DND-41 (cell line): ENCODE results near the gene TSPAN8.

ENCODE experiments used
- ATAC-seq: fragments of 200-7000 bp; cut with Tn5 transposase; 3 replicates; pipeline ENCODE4 v1.9.1; 2021; ENCODE audit warnings: low read depth; ENCODE audit not compliant: insufficient read depth
- DNase-seq: peaks from one replicate; pipeline ENCODE4 v3.0.0-alpha.2; 2020
- H2AFZ ChIP-seq: 2 replicates; pipeline ENCODE4 v1.6.0; 2012; ENCODE audit warnings: low read depth, low read length
- H3K27ac ChIP-seq: 2 replicates; pipeline ENCODE4 v1.5.1; 2012; ENCODE audit warnings: low read length, inconsistent platforms
- H3K27me3 ChIP-seq: fragments of 200-600 bp; sonication (generic); 2 replicates; pipeline ENCODE4 v1.6.0; 2012; ENCODE audit warnings: low read length, mild to moderate bottlenecking, inconsistent platforms; ENCODE audit not compliant: insufficient read depth, poor library complexity
- H3K36me3 ChIP-seq: 2 replicates; pipeline ENCODE4 v1.5.1; 2012; ENCODE audit warnings: low read length, inconsistent platforms; ENCODE audit not compliant: insufficient read depth
- H3K4me1 ChIP-seq: 2 replicates; pipeline ENCODE4 v1.5.1; 2012; ENCODE audit warnings: mild to moderate bottlenecking, low read length; ENCODE audit not compliant: insufficient read depth
- H3K4me2 ChIP-seq: 2 replicates; pipeline ENCODE4 v1.6.0; 2012; ENCODE audit warnings: mild to moderate bottlenecking, moderate library complexity, low read length, inconsistent platforms; ENCODE audit not compliant: insufficient read depth
- H3K4me3 ChIP-seq, 2 experiments: fragments of 200-600 bp in 1 of 2; shearing (Covaris generic) in 1 of 2; 2 replicates each; pipeline ENCODE4 v1.5.1; 2012 to 2016; ENCODE audit warnings: inconsistent platforms in 2 of 2, low read length in 2 of 2, mild to moderate bottlenecking in 2 of 2, low read depth in 1 of 2, moderate library complexity in 1 of 2
- H3K79me2 ChIP-seq: 2 replicates; pipeline ENCODE4 v1.6.0; 2012; ENCODE audit warnings: low read length, inconsistent platforms; ENCODE audit not compliant: insufficient read depth
- H3K9ac ChIP-seq: 2 replicates; pipeline ENCODE4 v1.6.0; 2012; ENCODE audit warnings: low read depth, mild to moderate bottlenecking, inconsistent platforms, low read length, moderate library complexity
- H3K9me3 ChIP-seq: 2 replicates; pipeline ENCODE4 v1.5.1; 2012; ENCODE audit warnings: low read length, moderate library complexity, mild to moderate bottlenecking, inconsistent platforms; ENCODE audit not compliant: insufficient read depth, severe bottlenecking
- H4K20me1 ChIP-seq: 2 replicates; pipeline ENCODE4 v1.6.0; 2012; ENCODE audit warnings: low read length; ENCODE audit not compliant: insufficient read depth
- EZH2 ChIP-seq: IDR thresholded peaks from 3 replicates; pipeline ENCODE4 v1.6.1; 2012; ENCODE audit warnings: borderline replicate concordance, low read depth, mild to moderate bottlenecking, moderate library complexity, low read length, inconsistent platforms; ENCODE audit not compliant: severe bottlenecking
- TF ChIP-seq, protein P1 (sequence below): IDR thresholded peaks from 2 replicates; pipeline ENCODE4 v1.5.1; 2012; ENCODE audit warnings: borderline replicate concordance, low read length, moderate library complexity, mild to moderate bottlenecking; ENCODE audit not compliant: poor library complexity, severe bottlenecking; ENCODE audit errors: extremely low read depth

The TSPAN8 gene

DNA sequence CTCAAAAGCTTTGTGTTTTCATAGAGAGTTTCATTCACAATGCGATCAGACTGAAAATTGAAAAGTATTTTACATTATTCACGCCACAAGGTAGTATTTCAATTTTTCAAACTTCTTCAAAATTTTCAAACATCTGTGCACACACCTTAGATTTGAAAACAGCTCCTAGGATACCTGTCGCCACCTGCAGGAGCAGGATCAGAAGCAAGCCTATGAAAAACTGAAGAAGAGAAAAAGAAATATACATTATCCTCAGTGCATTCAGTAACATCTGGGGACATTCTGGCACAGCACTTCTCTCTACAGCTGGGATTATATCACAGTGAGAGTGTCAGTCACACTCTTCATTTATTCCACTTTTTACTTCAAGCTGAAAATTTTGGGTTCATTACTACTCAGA, 19.8 kb downstream of the TSPAN8 start:
- DNase-seq (no peak), ATAC-seq (no peak)
- Histone ChIP-seq H3K27ac (no peak overlapping the region), H3K9ac (no peak overlapping the region), H3K9me3 (no peaks in the 10 kb centered on the region), H3K4me2 (no peak overlapping the region), H3K4me3 (no peak overlapping the region), H3K79me2 (no peaks in the 10 kb centered on the region), H2AFZ (no peak overlapping the region), H3K4me1 (no peaks in the 10 kb centered on the region), H3K36me3 (no peaks in the 10 kb centered on the region), H3K27me3 (no peaks in the 10 kb centered on the region), H4K20me1 (no peaks in the 10 kb centered on the region)
- no peak for TF ChIP-seq EZH2
- TF ChIP-seq, protein P1, sequence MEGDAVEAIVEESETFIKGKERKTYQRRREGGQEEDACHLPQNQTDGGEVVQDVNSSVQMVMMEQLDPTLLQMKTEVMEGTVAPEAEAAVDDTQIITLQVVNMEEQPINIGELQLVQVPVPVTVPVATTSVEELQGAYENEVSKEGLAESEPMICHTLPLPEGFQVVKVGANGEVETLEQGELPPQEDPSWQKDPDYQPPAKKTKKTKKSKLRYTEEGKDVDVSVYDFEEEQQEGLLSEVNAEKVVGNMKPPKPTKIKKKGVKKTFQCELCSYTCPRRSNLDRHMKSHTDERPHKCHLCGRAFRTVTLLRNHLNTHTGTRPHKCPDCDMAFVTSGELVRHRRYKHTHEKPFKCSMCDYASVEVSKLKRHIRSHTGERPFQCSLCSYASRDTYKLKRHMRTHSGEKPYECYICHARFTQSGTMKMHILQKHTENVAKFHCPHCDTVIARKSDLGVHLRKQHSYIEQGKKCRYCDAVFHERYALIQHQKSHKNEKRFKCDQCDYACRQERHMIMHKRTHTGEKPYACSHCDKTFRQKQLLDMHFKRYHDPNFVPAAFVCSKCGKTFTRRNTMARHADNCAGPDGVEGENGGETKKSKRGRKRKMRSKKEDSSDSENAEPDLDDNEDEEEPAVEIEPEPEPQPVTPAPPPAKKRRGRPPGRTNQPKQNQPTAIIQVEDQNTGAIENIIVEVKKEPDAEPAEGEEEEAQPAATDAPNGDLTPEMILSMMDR, result peak; percentile 4

DNA sequence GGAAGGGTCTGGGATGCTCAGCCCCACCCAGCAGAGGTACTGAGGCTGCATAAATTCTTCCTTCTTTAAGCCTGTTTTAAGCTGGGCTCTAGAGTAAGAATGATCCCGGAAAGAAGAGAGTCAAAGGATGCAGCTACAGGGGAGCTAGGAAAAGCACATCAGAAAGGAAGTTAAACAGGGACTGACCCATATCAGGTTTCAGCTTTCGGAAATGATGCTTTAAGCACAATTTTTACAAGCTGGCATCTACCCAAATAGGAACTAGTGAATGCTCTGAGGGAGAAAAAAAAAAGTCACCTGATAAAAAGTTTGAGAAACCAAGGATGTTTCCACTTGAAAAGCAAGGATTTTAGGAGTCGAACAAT, 22.0 kb downstream of the TSPAN8 start:
- no peaks in the 10 kb centered on the region for H4K20me1 ChIP-seq
- H3K9me3 ChIP-seq, result no peaks in the 10 kb centered on the region
- no peak overlapping the region for H3K27ac ChIP-seq
- DNase-seq (no peak), ATAC-seq (no peak)
- TF ChIP-seq EZH2, result no peak
- TF ChIP-seq, protein P1, result no peak
- no peak overlapping the region for H3K4me3 ChIP-seq
- no peaks in the 10 kb centered on the region for H3K4me1 ChIP-seq
- no peaks in the 10 kb centered on the region for H3K27me3 ChIP-seq
- H3K9ac ChIP-seq, result no peak overlapping the region
- no peaks in the 10 kb centered on the region for H3K36me3 ChIP-seq
- H3K4me2 ChIP-seq, result no peak overlapping the region
- H3K79me2 ChIP-seq, result no peaks in the 10 kb centered on the region
- H2AFZ ChIP-seq, result no peak overlapping the region

DNA sequence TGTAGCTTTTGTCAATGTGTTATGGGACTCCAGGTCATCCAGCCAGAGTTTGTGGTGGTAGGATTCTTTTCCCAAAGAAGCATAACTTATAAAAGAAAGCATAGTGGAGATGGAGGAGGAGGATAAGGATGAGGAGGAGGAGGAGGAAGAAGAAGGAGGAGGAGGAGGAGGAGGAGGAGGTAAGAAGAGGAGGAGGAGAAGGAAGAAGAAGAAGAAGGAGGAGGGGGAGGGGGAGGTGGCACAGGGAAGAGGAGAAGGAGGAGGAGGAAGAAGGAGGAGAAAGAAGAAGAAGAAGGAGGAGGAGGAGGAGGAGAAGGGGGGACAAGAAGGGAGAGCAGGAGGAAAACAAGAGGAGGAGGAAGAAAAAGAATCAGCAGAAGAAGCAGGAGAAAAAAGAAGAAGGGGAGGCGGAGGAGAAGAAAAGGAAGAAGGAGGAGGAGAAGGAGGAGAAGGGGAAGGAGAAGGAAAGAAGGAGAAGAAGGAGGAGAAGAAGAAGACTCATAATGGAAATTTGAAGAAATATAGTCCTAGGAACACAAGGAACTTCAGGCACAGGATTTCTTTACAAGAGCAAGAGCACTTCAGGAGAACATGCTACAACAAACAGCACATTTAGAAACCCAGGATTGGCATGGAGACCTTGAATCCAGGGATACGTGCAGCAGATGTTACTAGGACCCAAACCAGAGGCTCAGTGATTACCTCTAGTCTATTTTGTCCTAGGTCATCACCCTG, 22.6 kb downstream of the TSPAN8 start:
- no peak overlapping the region for H3K9ac ChIP-seq
- no peak for DNase-seq
- H3K27me3 ChIP-seq, result no peaks in the 10 kb centered on the region
- H4K20me1 ChIP-seq, result no peaks in the 10 kb centered on the region
- H3K9me3 ChIP-seq, result no peaks in the 10 kb centered on the region
- TF ChIP-seq EZH2, result no peak
- TF ChIP-seq, protein P1, result no peak
- H3K36me3 ChIP-seq, result no peaks in the 10 kb centered on the region
- no peaks in the 10 kb centered on the region for H3K79me2 ChIP-seq
- no peaks in the 10 kb centered on the region for H3K4me1 ChIP-seq
- no peak for ATAC-seq
- no peak overlapping the region for H3K4me3 ChIP-seq
- H3K27ac ChIP-seq, result no peak overlapping the region
- H3K4me2 ChIP-seq, result no peak overlapping the region
- H2AFZ ChIP-seq, result no peak overlapping the region

DNA sequence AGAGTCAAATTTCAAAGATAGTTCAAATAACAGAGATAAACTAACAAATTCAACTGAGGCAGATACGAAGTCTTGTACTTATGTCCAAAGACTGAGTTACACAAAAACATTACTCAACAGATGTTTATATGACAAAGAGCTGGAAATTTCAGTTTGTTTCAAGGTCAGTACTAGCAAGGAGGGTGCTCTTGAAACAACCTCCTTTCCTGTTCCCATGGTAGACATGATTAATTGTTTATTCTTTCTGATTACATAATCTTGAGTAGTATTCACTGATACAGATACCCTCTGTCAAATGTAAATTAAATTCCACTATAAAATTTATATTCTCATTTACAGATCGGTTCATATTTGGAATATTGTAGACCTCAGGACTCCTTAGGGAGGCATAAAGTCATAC, 23.4 kb downstream of the TSPAN8 start:
- Histone ChIP-seq H2AFZ (no peak overlapping the region), H3K27ac (no peak overlapping the region), H3K4me3 (no peak overlapping the region), H3K79me2 (no peaks in the 10 kb centered on the region), H3K36me3 (no peaks in the 10 kb centered on the region), H3K4me2 (no peak overlapping the region), H3K9me3 (no peaks in the 10 kb centered on the region), H3K27me3 (no peaks in the 10 kb centered on the region), H4K20me1 (no peaks in the 10 kb centered on the region), H3K4me1 (no peaks in the 10 kb centered on the region), H3K9ac (no peak overlapping the region)
- TF ChIP-seq, protein P1, result no peak
- no peak for TF ChIP-seq EZH2
- DNase-seq (no peak), ATAC-seq (no peak)
